BLaER1 treated with 17β-estradiol and CSF1 and Interleukin-3, amounts not matched to agents 10 nM and 100 nM (cell line): ENCODE results near the gene PKP3.
A peak's percentile ranks its signal among the peaks of the same experiment; 100 is the strongest.

Source experiments
- H3K27ac ChIP-seq, 11 experiments: shearing (Covaris generic); formaldehyde crosslinking; 2 replicates each; pipeline ENCODE4 v1.8.1; 2022
- H3K27me3 ChIP-seq, 11 experiments: shearing (Covaris generic); formaldehyde crosslinking; 2 replicates each; pipeline ENCODE4 v1.8.1; 2022
- H3K36me3 ChIP-seq, 11 experiments: shearing (Covaris generic); formaldehyde crosslinking; 2 replicates each; pipeline ENCODE4 v1.8.1; 2022
- H3K4me1 ChIP-seq, 10 experiments: shearing (Covaris generic); formaldehyde crosslinking; 2 replicates each; pipeline ENCODE4 v1.8.1; 2022
- H3K4me2 ChIP-seq, 11 experiments: shearing (Covaris generic); formaldehyde crosslinking; 2 replicates each; pipeline ENCODE4 v1.8.1; 2022
- H3K4me3 ChIP-seq, 10 experiments: shearing (Covaris generic); formaldehyde crosslinking; 2 replicates each; pipeline ENCODE4 v1.8.1; 2022
- H3K9ac ChIP-seq, 11 experiments: shearing (Covaris generic); formaldehyde crosslinking; 2 replicates each; pipeline ENCODE4 v1.8.1; 2022
- H3K9me3 ChIP-seq, 11 experiments: shearing (Covaris generic); formaldehyde crosslinking; replicated peaks in 1 of 11; 2 replicates each; pipeline ENCODE4 v1.8.1; 2022
- H4K20me1 ChIP-seq, 11 experiments: shearing (Covaris generic); formaldehyde crosslinking; 2 replicates each; pipeline ENCODE4 v1.8.1; 2022
- Cebpa-rat ChIP-seq, 11 experiments: shearing (Covaris generic); IDR thresholded peaks; 2 replicates each; pipeline ENCODE4 v1.8.1; 2022

Gene PKP3

GRCh38 chr11:442611-443081, 48.6 kb downstream of the PKP3 start:
- no peak for TF ChIP-seq Cebpa-rat (IDR thresholded peaks at IDR 0.05)
- H3K4me2 ChIP-seq = peak overlapping the region in 9 of 11 experiments; percentile 13 to 96 (median 73); a peak in 17 of 22 replicates
- H3K9ac ChIP-seq = peak overlapping the region in 5 of 11 experiments; percentile 36 to 65 (median 49); a peak in 6 of 22 replicates
- H4K20me1 ChIP-seq = no peaks in the 10 kb centered on the region
- no peak overlapping the region for H3K4me3 ChIP-seq
- peaks cover 23 to 48% (median 40%) of the 10 kb centered on the region in 10 experiments for H3K4me1 ChIP-seq
- H3K27me3 ChIP-seq = peaks cover 0 to 7% (median 0%) of the 10 kb centered on the region in 11 experiments; a peak in 4 of 22 replicates
- H3K36me3 ChIP-seq = no peaks in the 10 kb centered on the region
- H3K27ac ChIP-seq = peak overlapping the region in 3 of 11 experiments; percentile 43 to 51 (median 47); a peak in 3 of 22 replicates
- no peaks in the 10 kb centered on the region for H3K9me3 ChIP-seq

- Histone ChIP-seq H4K20me1 (no peaks in the 10 kb centered on the region), H3K4me2 (peak overlapping the region in 7 of 11 experiments; percentile 4 to 93 (median 41); a peak in 7 of 22 replicates), H3K27ac (no peak overlapping the region), H3K9me3 (no peaks in the 10 kb centered on the region), H3K27me3 (peaks cover 0 to 7% (median 0%) of the 10 kb centered on the region in 11 experiments; a peak in 4 of 22 replicates), H3K4me1 (peaks cover 24 to 46% (median 40%) of the 10 kb centered on the region in 10 experiments), H3K36me3 (no peaks in the 10 kb centered on the region), H3K9ac (no peak overlapping the region), H3K4me3 (no peak overlapping the region)
- TF ChIP-seq Cebpa-rat (IDR thresholded peaks at IDR 0.05) = no peak
Observed at GRCh38 chr11:443542-444199, 49.7 kb downstream of the PKP3 start.

- no peaks in the 10 kb centered on the region for H4K20me1 ChIP-seq
- no peak for TF ChIP-seq Cebpa-rat (IDR thresholded peaks at IDR 0.05)
- H3K4me2 ChIP-seq = peak overlapping the region in 6 of 11 experiments; percentile 4 to 55 (median 30); a peak in 5 of 22 replicates
- no peak overlapping the region; a peak in 1 of 22 replicates for H3K9ac ChIP-seq
- H3K27ac ChIP-seq = no peak overlapping the region
- no peak overlapping the region for H3K4me3 ChIP-seq
- H3K36me3 ChIP-seq = no peaks in the 10 kb centered on the region
- H3K9me3 ChIP-seq = no peaks in the 10 kb centered on the region
- peaks cover 0 to 7% (median 0%) of the 10 kb centered on the region in 11 experiments; a peak in 4 of 22 replicates for H3K27me3 ChIP-seq
- peaks cover 33 to 55% (median 47%) of the 10 kb centered on the region in 10 experiments for H3K4me1 ChIP-seq
Observed at GRCh38 chr11:444396-445144, 50.6 kb downstream of the PKP3 start.

GRCh38 chr11:445765-446588, 52.0 kb downstream of the PKP3 start:
- Histone ChIP-seq H3K9me3 (no peaks in the 10 kb centered on the region), H3K4me3 (no peak overlapping the region), H4K20me1 (peaks cover 0 to 7% (median under 1%) of the 10 kb centered on the region in 11 experiments; a peak in 15 of 22 replicates), H3K27ac (no peak overlapping the region), H3K36me3 (no peaks in the 10 kb centered on the region), H3K4me1 (peaks cover 34 to 52% (median 45%) of the 10 kb centered on the region in 10 experiments), H3K9ac (0 out of 22 replicates have a peak overlapping the region, but pooled peaks of 1 of the 11 experiments have one; percentile 18), H3K4me2 (no peak overlapping the region), H3K27me3 (peaks cover 0 to 7% (median 0%) of the 10 kb centered on the region in 11 experiments; a peak in 4 of 22 replicates)
- TF ChIP-seq Cebpa-rat (IDR thresholded peaks at IDR 0.05) = no peak

GRCh38 chr11:446891-447290, 52.9 kb downstream of the PKP3 start:
- peaks cover 7 to 16% (median 10%) of the 10 kb centered on the region in 11 experiments; a peak in 20 of 22 replicates for H4K20me1 ChIP-seq
- peaks cover 0 to 7% (median 0%) of the 10 kb centered on the region in 11 experiments; a peak in 4 of 22 replicates for H3K27me3 ChIP-seq
- TF ChIP-seq Cebpa-rat (IDR thresholded peaks at IDR 0.05) = no peak
- H3K9me3 ChIP-seq = no peaks in the 10 kb centered on the region
- 0 out of 22 replicates have a peak overlapping the region, but pooled peaks of 1 of the 11 experiments have one; percentile 18 for H3K9ac ChIP-seq
- H3K27ac ChIP-seq = no peak overlapping the region
- H3K4me1 ChIP-seq = peaks cover 34 to 52% (median 45%) of the 10 kb centered on the region in 10 experiments
- H3K4me2 ChIP-seq = no peak overlapping the region
- no peak overlapping the region for H3K4me3 ChIP-seq
- peaks cover 0 to 6% (median under 1%) of the 10 kb centered on the region in 11 experiments; a peak in 4 of 22 replicates for H3K36me3 ChIP-seq

- Histone ChIP-seq H3K4me2 (peak overlapping the region; percentile 86 to 99 (median 97)), H3K4me3 (peak overlapping the region; percentile 59 to 99 (median 96))
- TF ChIP-seq Cebpa-rat (IDR thresholded peaks at IDR 0.05) = no peak
Observed at GRCh38 chr11:447923-448731, 54.1 kb downstream of the PKP3 start.

GRCh38 chr11:449889-450808, 56.1 kb downstream of the PKP3 start, which contains the start of gene PTDSS2:
TSS of gene PTDSS2 (plus strand) at chr11:450279. CDS start at chr11:450456, 177 bp downstream.
- Histone ChIP-seq H3K27ac (peak within 1 kb of the TSS; percentile 74 to 87 (median 80)), H3K36me3 (peaks cover 23 to 39% (median 32%) of the 10 kb centered on the region in 11 experiments), H4K20me1 (peaks cover 16 to 48% (median 42%) of the 10 kb centered on the region in 11 experiments; a peak in 21 of 22 replicates), H3K4me3 (peak within 1 kb of the TSS; percentile 89 to 99 (median 98)), H3K27me3 (no peaks in the 10 kb centered on the region), H3K4me1 (peaks cover 24 to 36% (median 31%) of the 10 kb centered on the region in 10 experiments), H3K4me2 (peak within 1 kb of the TSS; percentile 90 to 100 (median 97)), H3K9ac (peak within 1 kb of the TSS; percentile 83 to 94 (median 88)), H3K9me3 (no peaks in the 10 kb centered on the region)
- no peak for TF ChIP-seq Cebpa-rat (IDR thresholded peaks at IDR 0.05)

More at GRCh38 chr11:447923-448731, 54.1 kb downstream of the PKP3 start:
- Histone ChIP-seq H3K4me1 (peaks cover 37 to 49% (median 43%) of the 10 kb centered on the region in 10 experiments), H3K36me3 (peaks cover 11 to 18% (median 13%) of the 10 kb centered on the region in 11 experiments), H3K9me3 (no peaks in the 10 kb centered on the region), H3K27ac (peak overlapping the region; percentile 55 to 87 (median 80)), H4K20me1 (peaks cover 12 to 28% (median 22%) of the 10 kb centered on the region in 11 experiments; a peak in 20 of 22 replicates), H3K27me3 (peaks cover 0 to under 1% (median 0%) of the 10 kb centered on the region in 11 experiments; a peak in 1 of 22 replicates), H3K9ac (peak overlapping the region; percentile 83 to 94 (median 88))
